Liver (tissue), 9 donors: Measurements from ENCODE around the gene BRD2. TPM values are rescaled to one million over a fixed set of nuclear protein-coding genes. Genes with fewer than 3 reads are reported as not detected.

Source experiments
- DNase-seq: peaks from one replicate; pipeline ENCODE4 v3.0.0-alpha.2; 2017; ENCODE audit warnings: low spot score
- H3K27ac ChIP-seq, 2 donors: one replicate each; pipeline ENCODE4 v1.7.0; 2013; ENCODE audit warnings: inconsistent platforms in 2 of 2, low read length in 2 of 2, control low read depth in 1 of 2, low read depth in 1 of 2, mild to moderate bottlenecking in 1 of 2
- H3K27me3 ChIP-seq, 4 donors: one replicate each; pipeline versions ENCODE4 v1.6.1 to v1.7.0; 2013; ENCODE audit warnings: low read length in 3 of 4, inconsistent platforms in 1 of 4, mild to moderate bottlenecking in 1 of 4, moderate library complexity in 1 of 4; ENCODE audit not compliant: control insufficient read depth in 4 of 4, insufficient read depth in 4 of 4
- H3K36me3 ChIP-seq, 4 donors: one replicate each; pipeline versions ENCODE4 v1.6.1 to v1.7.0; 2013; ENCODE audit warnings: low read length in 3 of 4, mild to moderate bottlenecking in 3 of 4, low read depth in 1 of 4, moderate library complexity in 1 of 4; ENCODE audit not compliant: control insufficient read depth in 4 of 4, insufficient read depth in 3 of 4
- H3K4me1 ChIP-seq, 4 donors: one replicate each; pipeline versions ENCODE4 v1.6.1 to v1.7.0; 2013; ENCODE audit warnings: low read length in 3 of 4, mild to moderate bottlenecking in 3 of 4, moderate library complexity in 1 of 4; ENCODE audit not compliant: control insufficient read depth in 4 of 4, insufficient read depth in 4 of 4
- H3K4me3 ChIP-seq, 3 donors: one replicate each; pipeline versions ENCODE4 v1.6.1 to v1.7.0; 2013; ENCODE audit warnings: low read length in 3 of 3, control low read depth in 1 of 3, low read depth in 1 of 3, mild to moderate bottlenecking in 1 of 3
- H3K9ac ChIP-seq, 2 donors: one replicate each; pipeline ENCODE4 v1.7.0; 2013; ENCODE audit warnings: low read length in 2 of 2, mild to moderate bottlenecking in 2 of 2, moderate library complexity in 2 of 2, control low read depth in 1 of 2, low read depth in 1 of 2
- H3K9me3 ChIP-seq, 4 donors: one replicate each; pipeline versions ENCODE4 v1.6.1 to v1.7.0; 2013; ENCODE audit warnings: low read length in 3 of 4; ENCODE audit not compliant: control insufficient read depth in 4 of 4
- FOXA2 ChIP-seq: IDR thresholded peaks from 2 replicates; pipeline ENCODE4 v1.6.1; 2016; ENCODE audit warnings: antibody characterized with exemption
- GABPA ChIP-seq, 2 donors: IDR thresholded peaks in 1 of 2; conservative IDR thresholded peaks in 1 of 2; 2 replicates each; pipeline ENCODE4 v1.6.1; 2016; ENCODE audit warnings: antibody characterized with exemption in 2 of 2, mild to moderate bottlenecking in 1 of 2, moderate library complexity in 1 of 2
- HNF4A ChIP-seq, 2 donors: conservative IDR thresholded peaks; 2 replicates each; pipeline ENCODE4 v1.6.1; 2016; ENCODE audit warnings: antibody characterized with exemption in 2 of 2, mild to moderate bottlenecking in 2 of 2
- HNF4G ChIP-seq: IDR thresholded peaks from 2 replicates; pipeline ENCODE4 v1.6.1; 2016; ENCODE audit warnings: antibody characterized with exemption
- JUND ChIP-seq, 2 donors: IDR thresholded peaks; 2 replicates each; pipeline ENCODE4 v1.6.1; 2016; ENCODE audit warnings: antibody characterized with exemption in 2 of 2
- NR2F2 ChIP-seq: IDR thresholded peaks from 2 replicates; pipeline ENCODE4 v1.6.1; 2016; ENCODE audit warnings: antibody characterized with exemption
- RXRA ChIP-seq, 2 donors: IDR thresholded peaks; 2 replicates each; pipeline ENCODE4 v1.6.1; 2017 to 2018; ENCODE audit warnings: antibody characterized with exemption in 2 of 2, mild to moderate bottlenecking in 1 of 2
- SP1 ChIP-seq: IDR thresholded peaks from 2 replicates; pipeline ENCODE4 v1.6.1; 2018; ENCODE audit warnings: antibody characterized with exemption, mild to moderate bottlenecking
- TAF1 ChIP-seq: conservative IDR thresholded peaks from 2 replicates; pipeline ENCODE4 v1.6.1; 2016; ENCODE audit warnings: antibody characterized with exemption, mild to moderate bottlenecking
- WGBS: extraction: QIAGEN DNeasy Blood & Tissue Kit; methylation state at CpG from one replicate; pipeline ENCODE4 v1.1.7; 2013; 5-methylcytosine and 5-hydroxymethylcytosine counted together
- polyA plus RNA-seq, 2 donors: library from polyadenylated mRNA; stranded (reverse) in 1 of 2; unstranded in 1 of 2; fragments of 200-250 nt in 1 of 2; fragments of >200 nt in 1 of 2; fragmentation: Nextera tagmentation in 1 of 2; extraction: Ambion mirVana in 1 of 2; gene quantifications; one replicate each; pipeline versions ENCODE4 v1.2.1 to v1.2.3, GENCODE V29; 2013 to 2015
- total RNA-seq, 2 donors: library from RNA; depleted of rRNA; stranded (reverse); fragments of >200 nt; gene quantifications; one replicate each; pipeline ENCODE4 v1.2.3, GENCODE V29; 2014
- TF ChIP-seq, protein P1 (sequence below): IDR thresholded peaks from 2 replicates; pipeline ENCODE4 v1.6.1; 2016; ENCODE audit warnings: antibody characterized with exemption
- TF ChIP-seq, protein P2 (sequence below): fragments of 150-350 bp; IDR thresholded peaks from 2 replicates; pipeline ENCODE4 v1.5.1; 2017; ENCODE audit warnings: improper control_type of control experiment, low read depth, low read length; ENCODE audit not compliant: missing input control
- donor health status: healthy.
- donor health status: healthy.
- donor health status: healthy.
- donor health status: healthy.
- donor health status: healthy.

Gene BRD2
- total and polyA plus RNA-seq, 4 donors = 29.8 to 100 (median 50.2) TPM

DNA sequence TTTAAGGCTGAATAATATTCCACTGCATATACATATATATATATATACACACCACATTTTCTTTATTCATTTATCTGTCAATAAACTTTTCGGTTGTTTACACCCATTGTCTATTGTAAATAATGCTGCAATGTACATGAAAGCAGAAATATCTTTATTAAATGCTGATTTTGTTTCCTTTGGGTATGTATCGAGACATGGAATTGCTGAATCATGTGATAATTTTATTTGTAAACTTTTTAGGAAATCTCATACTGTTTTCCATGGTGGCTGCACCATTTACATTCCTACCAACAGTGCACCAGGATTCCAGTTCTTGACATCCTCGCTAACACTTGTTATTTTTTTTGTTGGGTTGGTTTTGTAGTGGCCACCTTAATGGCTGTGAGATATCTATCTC is 55.1 kb downstream of the BRD2 start:
- TF ChIP-seq NR2F2 = no peak
- TF ChIP-seq FOXA2 = no peak
- TF ChIP-seq HNF4A (conservative IDR thresholded peaks at IDR 0.05) = no peak
- no peak for TF ChIP-seq HNF4G
- TF ChIP-seq, protein P1, sequence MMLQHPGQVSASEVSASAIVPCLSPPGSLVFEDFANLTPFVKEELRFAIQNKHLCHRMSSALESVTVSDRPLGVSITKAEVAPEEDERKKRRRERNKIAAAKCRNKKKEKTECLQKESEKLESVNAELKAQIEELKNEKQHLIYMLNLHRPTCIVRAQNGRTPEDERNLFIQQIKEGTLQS = no peak
- no peak for TF ChIP-seq GABPA (IDR thresholded peaks at IDR 0.05 in 1 of 2, conservative IDR thresholded peaks at IDR 0.05 in 1 of 2)
- Histone ChIP-seq H3K4me1 (peaks cover 0 to 8% (median 3%) of the 10 kb centered on the region in 4 donors), H3K27me3 (no peaks in the 10 kb centered on the region), H3K9me3 (no peaks in the 10 kb centered on the region), H3K36me3 (no peaks in the 10 kb centered on the region), H3K9ac (no peak overlapping the region), H3K4me3 (no peak overlapping the region), H3K27ac (no peak overlapping the region)
- no peak for DNase-seq
- 59% methylated on average over 3 of the region's 3 CpGs for WGBS

DNA sequence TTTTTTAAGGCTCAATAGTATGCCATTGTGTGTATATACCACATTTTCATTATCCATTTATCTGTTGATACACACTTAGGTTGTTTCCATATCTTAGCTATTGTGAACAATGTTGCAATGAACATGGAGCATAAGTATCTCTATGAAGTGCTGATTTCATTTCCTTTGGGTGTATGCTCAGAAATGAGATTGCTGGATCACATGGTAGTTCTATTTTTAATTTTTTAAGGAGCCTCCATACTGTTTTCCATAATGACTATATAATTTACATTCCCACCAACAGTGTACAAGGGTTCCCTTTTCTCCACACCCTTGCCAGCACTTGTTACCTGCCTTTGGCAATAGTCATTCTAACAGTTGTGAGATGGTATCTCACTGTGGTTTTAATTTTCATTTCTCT is 56.1 kb downstream of the BRD2 start:
- H3K4me3 ChIP-seq = no peak overlapping the region
- H3K36me3 ChIP-seq = no peaks in the 10 kb centered on the region
- DNase-seq = no peak

DNA sequence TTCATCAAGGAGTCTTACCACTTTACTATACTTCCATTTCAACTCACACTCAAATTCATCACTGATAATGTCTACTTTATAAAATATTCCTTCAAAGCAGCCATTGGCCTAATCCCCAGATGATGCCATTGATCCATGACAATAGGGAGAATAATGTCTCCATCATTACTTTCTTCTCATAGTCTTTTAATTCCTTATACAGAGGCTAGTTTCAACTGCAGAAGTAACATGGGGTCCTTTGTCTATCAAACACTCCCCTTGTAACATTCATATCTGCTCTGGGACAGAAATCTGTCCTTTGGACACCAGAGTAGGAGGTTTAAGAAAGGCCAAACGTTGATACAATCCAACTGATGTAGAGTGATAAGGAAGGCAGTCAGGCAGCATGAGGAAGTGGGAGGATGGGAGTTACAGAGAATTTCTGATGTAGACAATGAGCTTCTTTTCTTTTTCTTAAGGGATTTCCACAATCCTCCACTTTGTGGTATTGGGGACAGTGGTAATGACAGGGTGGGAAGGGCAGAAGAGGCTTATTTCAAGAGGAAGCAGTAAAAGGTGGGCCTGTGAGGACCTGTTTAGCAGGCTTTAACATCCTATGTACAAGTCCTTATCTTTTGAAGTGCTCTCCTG is 59.9 kb downstream of the BRD2 start:
- peak overlapping the region in 1 of 2 donors; percentile 62 for H3K27ac ChIP-seq

More for the DNA sequence above, 56.1 kb downstream of the BRD2 start:
- H3K27ac ChIP-seq = no peak overlapping the region
- no peaks in the 10 kb centered on the region for H3K27me3 ChIP-seq
- H3K9ac ChIP-seq = no peak overlapping the region
- H3K9me3 ChIP-seq = no peaks in the 10 kb centered on the region
- TF ChIP-seq TAF1 = no peak
- TF ChIP-seq, protein P1 = no peak
- H3K4me1 ChIP-seq = peaks cover 0 to 3% (median under 1%) of the 10 kb centered on the region in 4 donors

More for the DNA sequence above, 59.9 kb downstream of the BRD2 start:
- TF ChIP-seq NR2F2 = no peak
- TF ChIP-seq RXRA (IDR thresholded peaks at IDR 0.05) = no peak
- no peak for TF ChIP-seq HNF4G
- TF ChIP-seq, protein P1 = no peak
- TF ChIP-seq GABPA (IDR thresholded peaks at IDR 0.05 in 1 of 2, conservative IDR thresholded peaks at IDR 0.05 in 1 of 2) = no peak
- no peak for TF ChIP-seq SP1
- TF ChIP-seq, protein P2, sequence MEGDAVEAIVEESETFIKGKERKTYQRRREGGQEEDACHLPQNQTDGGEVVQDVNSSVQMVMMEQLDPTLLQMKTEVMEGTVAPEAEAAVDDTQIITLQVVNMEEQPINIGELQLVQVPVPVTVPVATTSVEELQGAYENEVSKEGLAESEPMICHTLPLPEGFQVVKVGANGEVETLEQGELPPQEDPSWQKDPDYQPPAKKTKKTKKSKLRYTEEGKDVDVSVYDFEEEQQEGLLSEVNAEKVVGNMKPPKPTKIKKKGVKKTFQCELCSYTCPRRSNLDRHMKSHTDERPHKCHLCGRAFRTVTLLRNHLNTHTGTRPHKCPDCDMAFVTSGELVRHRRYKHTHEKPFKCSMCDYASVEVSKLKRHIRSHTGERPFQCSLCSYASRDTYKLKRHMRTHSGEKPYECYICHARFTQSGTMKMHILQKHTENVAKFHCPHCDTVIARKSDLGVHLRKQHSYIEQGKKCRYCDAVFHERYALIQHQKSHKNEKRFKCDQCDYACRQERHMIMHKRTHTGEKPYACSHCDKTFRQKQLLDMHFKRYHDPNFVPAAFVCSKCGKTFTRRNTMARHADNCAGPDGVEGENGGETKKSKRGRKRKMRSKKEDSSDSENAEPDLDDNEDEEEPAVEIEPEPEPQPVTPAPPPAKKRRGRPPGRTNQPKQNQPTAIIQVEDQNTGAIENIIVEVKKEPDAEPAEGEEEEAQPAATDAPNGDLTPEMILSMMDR = no peak
- no peak for TF ChIP-seq JUND (IDR thresholded peaks at IDR 0.05)
- no peaks in the 10 kb centered on the region for H3K9me3 ChIP-seq
- no peaks in the 10 kb centered on the region for H3K36me3 ChIP-seq
- WGBS = 13% methylated on average over 1 of the region's 1 CpG
- no peak overlapping the region for H3K4me3 ChIP-seq
- H3K27me3 ChIP-seq = no peaks in the 10 kb centered on the region
- H3K4me1 ChIP-seq = no peaks in the 10 kb centered on the region
- DNase-seq = no peak
- no peak overlapping the region for H3K9ac ChIP-seq
